GM19397 (cell line): ENCODE results near the gene TMEM150B.
"Not testable (repeated sequence)": the region's sequence is repeated elsewhere in the genome, so short reads cannot be mapped to it uniquely, and the experiment has no call there.

Experiments
- ATAC-seq: cut with Tn5 transposase; IDR thresholded peaks from one replicate; pipeline ENCODE4 v1.9.1; 2021; ENCODE audit warnings: mild to moderate bottlenecking, moderate library complexity; ENCODE audit not compliant: unreplicated experiment

Gene TMEM150B

DNA sequence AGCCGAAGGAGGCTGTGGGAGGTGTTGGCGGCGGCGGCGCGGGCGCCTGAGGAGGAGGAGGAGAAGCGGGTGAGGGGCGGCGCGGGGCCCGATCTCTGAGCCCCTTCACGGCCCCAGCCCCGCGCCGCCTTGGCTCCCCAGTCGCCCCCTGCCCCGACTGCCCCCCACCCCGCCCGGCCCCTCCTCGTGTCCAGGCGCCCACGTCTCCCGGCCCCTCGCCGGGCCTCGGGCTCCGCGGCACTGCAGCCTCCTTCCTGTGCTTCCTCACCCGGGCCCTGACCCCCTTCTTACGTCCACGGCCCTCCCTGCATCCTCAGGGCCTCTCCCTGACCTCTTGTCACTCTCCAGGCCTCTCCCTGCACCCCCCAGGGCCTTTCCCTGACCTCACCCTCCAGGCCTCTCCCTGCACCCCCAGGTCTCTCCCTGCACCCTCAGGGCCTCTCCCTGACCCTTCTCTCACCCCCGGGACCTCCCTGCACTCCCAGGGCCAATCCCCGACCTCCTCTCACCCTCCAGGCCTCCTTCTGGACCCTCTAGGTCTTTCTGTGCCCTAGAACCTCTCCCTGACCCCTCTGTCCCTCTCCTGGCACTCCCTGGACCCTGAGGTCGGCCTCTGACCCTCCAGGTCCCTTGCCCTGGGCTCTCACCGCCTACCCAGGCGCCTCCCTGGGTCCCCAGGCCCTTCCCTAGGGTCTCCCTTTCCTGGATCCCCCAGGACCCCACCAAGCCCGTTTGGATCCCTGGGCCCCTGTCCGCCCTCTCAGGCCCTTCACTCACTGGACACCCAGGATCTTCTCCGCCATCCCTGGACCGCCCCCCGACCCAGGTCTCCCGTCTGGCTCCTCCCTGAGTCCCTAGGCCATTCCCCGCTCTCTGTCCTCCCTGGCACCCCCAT lies 15.0 kb upstream of the TMEM150B start:
- ATAC-seq: no peak

DNA sequence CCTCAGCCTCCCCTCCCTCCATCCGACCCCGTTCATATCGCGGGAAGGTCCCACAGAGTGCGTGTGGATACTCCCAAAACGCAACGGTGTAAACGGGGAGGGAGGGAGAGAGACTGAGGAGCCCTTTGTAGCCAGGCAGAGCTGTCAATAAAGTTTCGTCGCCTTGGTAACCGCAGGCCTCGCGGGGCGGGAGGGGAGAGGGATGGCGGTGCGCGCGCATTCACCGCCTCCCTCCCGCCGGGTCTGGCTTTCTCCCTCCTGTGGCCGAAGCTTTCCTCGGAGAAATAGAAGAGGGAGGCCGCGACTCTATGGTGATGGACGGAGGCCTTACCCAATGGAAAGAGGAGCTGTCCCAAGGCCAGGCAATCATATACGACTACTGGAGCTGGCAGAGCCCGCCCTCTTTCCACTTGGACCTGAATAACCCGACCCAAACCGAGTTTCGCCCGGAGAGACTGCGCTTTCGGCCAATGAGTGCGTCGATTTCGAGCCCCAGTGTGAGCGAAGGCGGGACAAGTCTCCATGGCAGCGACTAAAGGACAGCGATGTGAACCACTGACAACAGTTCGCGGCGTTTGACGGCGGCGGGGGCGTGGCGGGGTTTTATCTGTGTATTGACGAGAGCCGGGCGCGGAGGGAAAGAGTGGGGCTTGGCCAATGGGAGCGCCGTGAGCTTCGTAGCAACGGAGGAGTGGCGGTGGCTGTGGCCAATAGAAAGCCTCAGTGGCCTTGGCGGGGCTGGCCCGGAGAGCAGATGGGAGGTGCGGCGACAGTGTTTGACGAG lies 14.2 kb upstream of the TMEM150B start, which contains the start of gene KMT5C:
Gene KMT5C, plus strand, starts transcription at position 772 of the 784 bp plus-strand sequence. CDS start 2,061 bp downstream, outside the sequence.
- peak; percentile 84 for ATAC-seq

DNA sequence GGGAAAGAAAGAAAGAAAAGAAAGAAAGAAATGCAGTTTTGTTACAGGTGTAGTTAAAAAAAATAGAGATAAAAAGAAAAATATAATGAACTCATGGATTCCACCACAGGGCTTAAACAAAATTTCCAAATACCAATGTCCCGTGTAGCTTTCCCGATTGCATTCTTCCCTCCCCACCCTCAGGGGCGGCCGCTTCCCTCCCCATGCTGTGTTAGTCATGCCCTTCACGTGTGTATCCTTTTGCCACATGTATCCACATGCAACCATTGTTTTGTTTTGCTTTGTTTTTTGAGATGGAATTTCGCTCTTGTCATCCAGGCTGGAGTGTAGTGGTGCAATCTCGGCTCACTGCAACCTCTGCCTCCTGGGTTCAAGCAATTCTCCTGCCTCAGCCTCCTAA lies 11.0 kb upstream of the TMEM150B start:
- ATAC-seq: no peak

DNA sequence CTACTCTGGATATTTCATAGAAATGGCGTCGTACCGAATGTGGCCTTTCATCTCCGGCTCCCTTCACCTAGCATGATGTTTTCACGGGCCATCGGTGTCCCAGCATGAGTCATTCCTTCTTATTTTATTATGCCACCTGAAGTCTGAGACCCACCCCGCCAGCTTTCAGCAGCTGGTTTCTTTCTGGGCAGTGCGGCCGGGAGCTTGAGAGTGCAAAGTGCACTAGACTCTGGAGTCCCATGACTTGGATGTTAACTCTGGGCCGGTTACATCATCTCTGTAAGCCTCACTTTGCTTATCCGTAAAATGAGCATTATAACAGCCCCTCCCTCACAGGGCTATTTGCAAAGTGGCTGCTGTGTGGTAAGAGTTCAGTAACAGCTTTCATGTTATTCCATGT lies 8.7 kb upstream of the TMEM150B start:
- ATAC-seq: no peak

DNA sequence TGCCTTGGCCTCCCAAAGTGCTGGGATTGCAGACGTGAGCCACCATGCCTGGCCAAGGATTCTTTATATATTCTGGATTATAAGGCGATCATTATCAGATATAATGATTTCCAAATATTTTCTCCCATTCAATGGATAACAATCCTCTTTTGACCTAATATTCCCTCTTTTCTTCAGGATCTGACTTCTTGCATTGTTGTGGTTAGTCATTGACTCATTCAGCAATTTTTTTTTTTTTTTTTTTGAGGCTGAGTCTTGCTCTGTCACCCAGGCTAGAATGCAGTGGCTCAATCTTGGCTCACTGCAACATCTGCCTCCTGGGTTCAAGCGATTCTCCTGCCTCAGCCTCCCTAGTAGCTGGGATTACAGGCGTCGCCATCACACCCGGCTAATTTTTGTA lies 4.7 kb upstream of the TMEM150B start:
- not testable (repeated sequence) for ATAC-seq

DNA sequence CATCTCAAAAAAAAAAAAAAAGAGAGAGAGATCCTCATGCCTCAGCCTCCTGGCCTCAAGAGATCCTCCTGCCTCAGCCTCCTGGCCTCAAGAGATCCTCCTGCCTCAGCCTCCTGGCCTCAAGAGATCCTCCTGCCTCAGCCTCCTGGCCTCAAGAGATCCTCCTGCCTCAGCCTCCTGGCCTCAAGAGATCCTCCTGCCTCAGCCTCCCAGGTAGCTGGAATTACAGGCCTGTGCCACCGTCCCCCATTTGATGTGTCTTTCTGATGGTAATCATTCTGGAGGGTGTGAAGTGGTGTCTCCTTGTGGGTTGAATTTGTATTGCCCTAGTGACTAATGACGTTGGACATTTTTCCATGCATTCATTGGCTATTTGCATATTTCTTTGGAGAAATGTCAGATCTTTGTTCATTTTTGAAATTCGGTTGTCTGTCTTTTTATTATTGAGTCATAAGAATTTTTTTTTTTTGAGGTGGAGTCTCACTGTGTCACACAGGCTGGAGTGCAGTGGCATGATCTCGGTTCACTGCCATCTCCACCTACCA lies 3.7 kb upstream of the TMEM150B start:
- ATAC-seq: not testable (repeated sequence)

DNA sequence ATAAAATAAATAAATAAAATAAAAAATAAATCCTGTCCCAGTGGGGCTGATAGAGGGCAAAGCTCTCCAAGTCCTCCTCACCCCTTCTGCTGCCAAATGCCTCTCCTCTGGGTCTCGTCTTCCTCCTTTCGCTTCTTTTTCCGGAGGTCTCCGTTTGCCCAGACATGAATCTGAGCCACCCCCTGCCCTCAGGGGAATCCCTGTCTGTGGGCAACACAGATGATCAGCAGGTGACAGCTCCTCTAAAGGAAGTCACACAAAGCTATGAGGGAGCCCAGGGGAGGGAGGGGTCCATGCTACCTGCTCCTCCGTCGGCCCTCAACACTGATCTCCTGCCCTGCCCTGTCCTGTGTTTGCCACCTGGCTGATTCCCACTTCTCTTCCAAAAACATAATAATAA lies 479 bp downstream of the TMEM150B start:
- ATAC-seq: no peak

DNA sequence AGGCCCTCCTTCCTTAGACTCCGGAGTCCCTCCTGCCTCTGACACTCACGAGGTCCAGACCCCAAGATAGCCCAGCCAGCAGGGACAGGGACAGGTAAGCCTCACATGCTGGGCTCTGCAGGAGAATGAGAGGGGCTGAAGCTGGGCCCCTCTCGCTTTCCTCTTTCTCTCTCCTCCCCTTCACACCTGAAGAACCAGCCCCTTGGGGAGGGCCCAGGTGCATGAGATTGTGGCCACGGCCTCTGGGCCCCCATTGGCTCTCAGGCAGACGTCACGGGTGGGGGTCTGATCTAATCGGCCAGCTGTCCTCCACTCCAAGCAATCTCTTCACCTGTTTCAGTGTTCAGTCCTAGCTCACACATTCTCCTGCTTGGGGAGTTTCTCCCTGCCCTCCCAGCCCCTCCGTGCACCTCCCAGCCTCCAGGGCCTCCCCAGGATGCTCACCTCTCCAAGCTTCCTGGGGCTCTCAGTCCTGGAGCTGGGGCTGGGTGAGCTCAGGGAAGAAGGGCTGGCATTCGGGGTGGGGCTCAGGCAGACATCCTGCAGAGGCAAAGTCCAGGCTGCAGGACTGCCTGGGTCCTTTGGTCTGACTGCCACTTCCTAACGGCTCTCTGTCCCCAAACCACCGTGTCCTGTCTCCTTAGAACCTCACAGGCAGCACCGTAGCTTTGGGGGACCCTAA lies 2.8 kb downstream of the TMEM150B start:
- ATAC-seq: no peak

DNA sequence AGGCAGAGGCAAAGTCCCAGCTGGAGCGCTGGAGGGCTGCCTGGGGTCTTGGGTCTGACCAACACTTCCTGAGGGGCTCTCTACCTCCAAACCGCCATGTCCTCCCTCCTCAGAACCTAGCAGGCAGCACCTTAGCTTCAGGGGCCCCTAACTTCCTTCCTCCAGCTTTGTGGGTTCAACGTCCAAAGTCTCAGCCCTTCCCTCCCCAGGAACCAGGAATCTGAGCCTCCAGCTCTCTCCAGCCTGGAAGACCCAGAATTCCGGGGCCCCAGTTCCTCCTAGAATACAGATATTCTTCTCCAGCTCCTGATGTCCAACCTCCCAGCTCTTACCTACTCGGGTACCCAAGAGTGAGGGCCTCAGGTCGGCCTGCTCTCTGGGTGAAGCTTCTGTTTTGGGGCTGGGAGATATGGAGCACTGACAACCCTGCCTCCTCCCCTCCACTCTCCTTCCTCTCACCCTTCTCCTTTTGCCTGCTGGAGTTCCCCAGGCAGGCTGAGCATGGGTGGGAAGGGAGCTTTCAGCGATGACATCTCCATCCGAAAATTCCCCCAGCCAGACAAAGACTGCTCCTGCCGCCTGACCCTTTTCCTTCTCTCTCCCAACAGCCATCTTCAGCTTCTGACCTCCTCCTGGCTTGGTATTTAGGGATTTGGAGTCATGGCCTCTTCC lies 3.5 kb downstream of the TMEM150B start:
- ATAC-seq: no peak

DNA sequence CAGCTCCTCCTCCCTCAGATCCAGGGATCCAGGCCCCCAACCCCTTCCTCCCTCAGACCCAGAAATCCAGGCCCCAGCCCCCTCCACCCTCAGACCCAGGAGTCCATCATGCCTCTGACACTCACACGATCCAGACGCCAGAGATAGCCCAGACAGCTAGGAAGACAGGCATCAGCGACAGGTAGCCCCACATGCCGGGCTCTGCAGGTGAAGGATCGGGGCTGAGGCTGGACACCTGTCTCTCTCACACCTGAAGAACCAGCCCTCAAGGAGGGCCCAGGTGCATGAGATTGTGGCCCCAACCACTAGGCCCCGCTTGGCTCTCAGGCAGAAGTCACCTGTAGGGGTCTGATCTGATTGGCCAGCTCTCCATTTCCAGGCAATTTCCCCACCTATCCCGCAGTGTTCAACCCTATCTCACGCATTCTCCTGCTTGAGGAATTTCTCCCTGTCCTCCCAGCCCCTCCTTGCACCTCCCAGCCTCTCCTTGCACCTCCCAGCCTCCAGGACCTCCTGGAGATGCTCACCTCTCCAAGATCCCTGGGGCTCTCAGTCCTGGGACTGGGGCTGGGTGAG lies 4.2 kb downstream of the TMEM150B start:
- no peak for ATAC-seq

DNA sequence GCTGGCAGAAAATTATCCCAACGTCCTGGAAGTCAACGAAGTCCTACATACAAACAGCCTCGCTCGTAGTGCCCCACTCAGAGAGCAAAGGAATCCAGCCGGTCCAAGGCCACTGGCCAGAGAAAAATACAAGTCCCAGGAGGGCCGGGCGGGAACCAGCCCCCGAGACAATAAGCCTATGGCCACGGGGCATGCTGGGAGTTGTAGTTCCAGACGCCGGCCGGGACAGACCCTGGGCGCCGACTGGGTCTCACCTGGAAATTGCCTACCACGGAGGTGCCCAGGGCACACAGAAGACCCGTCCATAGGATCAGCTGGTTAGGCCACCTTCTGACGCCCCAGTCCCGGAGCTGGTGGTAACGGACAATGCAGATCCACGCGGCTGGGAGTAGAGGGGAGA lies 5.4 kb downstream of the TMEM150B start:
- no peak for ATAC-seq

DNA sequence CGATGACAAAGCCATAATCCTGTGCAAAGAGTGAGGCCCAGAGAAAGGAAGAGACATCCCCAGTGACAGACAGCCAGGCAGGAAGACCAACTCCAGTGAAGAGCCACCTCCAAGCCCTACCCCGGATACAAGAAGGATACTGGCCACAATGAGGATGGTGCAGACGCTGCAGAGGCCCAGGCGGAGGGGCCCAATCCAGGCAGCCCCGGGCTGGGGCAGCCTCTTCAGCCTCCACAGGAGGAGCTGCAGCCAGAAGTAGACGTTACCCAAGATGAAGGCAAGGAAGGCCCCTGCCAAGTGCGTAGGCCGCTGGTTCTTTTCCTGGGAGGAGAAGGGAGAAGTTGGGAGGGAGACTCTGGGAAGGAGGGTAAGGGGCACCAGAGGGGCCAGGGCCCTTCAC lies 8.5 kb downstream of the TMEM150B start:
- ATAC-seq: no peak

DNA sequence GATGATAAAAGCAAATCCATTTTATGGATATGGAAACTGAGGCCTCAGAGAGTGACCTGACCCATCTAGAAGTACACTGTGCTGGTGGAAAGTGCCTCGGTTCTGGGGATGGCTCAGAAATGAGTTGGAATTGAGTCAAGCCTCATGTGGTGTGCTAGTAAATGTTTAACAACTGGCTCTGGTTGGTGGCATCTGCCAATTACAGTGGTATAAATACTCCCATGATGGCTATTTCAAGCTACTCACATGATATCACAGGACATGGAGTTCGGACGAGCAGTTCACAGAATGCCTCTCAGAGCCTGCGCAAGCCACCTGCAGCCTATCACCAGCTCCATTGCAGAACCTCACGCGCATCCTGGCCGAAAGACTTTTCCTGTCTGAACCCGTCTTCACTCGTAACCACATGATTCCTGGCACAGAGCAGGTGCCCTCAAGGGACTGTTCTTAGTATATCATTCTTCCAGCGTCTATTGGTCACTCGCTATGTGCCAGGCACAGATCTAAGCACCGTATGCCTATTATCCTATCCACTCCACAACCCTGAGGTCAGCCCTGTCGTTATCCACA lies 9.1 kb downstream of the TMEM150B start:
- ATAC-seq: no peak

DNA sequence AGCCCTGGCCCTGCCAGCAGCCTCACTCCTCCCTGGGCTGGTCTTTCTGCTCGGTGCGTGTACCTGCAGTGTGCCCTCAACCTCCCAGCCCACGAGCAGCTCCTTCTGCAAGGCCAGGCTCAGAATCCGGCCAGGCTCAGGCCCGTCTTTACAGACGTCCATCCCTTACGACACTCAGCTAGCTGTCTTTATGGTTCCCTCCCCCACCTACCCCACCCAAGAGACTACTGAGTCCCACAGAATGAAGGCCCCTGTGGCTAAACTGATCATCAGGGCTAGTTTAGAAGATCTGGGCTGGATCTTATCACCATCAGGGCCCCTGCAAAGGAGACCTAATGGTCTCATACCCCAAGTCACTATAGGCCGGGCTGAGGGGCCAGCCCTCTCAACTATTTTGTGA lies 10.7 kb downstream of the TMEM150B start:
- no peak for ATAC-seq

DNA sequence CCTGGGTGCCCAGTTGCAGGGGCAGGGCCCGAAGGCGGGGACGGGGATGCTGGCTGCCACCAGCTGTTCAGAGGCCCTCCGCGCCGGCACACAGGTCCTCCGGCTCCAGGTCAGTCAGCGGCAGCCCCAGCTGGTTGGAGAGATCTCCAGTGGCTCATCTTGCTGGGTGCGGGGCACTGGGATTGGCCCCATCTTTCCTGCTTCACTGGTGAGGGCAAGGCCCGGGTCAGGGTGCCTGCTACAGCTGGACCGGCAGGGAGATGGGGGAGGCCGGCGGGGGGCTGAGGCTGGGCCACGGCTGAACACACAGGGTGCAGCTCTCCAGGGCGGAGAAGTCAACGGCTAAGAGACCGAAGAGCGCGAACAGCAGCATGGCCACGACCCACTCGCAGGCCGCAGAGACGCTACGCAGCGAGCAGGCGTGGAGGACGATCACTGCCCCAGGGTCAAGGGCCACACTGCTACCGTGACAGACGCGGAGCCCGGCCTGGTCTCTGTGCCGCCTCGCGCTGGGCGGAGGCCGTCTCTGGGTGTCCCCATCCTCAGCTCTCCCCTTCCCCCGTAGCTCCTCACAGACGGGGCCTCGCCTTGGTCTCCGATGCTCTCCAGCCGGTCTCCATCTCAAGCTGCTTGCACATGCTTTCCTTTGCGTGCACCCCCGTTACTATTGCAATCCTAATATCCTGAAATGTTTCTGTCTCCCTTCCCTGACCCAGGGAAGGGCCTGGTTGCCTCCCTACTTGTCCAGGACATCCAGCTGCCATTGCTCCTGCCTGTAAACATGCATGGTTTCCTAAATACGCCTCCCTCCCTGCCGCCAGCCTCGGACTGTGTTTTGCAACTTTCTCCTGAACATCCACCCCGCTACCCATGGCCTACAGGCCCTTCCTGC lies 12.3 kb downstream of the TMEM150B start:
- ATAC-seq: no peak

DNA sequence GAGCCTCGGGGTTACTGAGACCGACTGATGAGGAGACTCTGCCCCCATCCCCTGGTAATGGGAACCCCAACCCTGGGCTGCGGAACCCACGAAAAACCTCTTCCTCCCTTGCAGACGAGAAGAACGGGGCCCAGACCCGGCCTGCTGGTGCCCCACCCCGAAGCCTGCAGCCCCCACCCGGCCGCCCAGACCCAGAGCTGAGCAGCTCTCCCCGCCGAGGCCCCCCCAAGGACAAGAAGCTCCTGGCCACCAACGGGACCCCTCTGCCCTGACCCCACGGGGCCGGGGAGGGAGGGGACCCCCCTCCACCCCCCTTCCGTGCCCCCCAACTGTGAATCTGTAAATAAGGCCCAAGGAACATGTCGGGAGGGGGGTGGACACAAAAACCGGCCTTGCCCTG lies 13.3 kb downstream of the TMEM150B start:
- no peak for ATAC-seq

DNA sequence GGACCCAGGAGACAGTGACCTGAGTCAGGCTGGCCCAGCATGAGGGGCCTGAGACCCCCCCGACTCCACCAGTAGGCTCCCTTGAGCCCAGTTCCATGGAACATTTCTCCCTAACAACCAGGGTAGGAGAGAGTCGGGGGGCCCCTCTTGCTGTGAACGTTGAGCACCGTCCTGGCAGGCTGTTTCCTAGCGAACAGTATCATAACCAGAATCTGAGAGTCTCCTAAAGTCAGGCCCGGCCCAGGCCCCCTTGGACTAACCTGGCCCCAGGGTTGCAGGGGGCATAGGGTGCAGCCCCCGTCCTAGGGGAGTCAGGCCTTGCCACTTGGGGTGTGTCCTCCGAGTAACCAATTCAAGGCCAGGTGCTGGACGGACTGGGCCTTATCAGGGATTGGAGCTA lies 13.7 kb downstream of the TMEM150B start:
- ATAC-seq: no peak

DNA sequence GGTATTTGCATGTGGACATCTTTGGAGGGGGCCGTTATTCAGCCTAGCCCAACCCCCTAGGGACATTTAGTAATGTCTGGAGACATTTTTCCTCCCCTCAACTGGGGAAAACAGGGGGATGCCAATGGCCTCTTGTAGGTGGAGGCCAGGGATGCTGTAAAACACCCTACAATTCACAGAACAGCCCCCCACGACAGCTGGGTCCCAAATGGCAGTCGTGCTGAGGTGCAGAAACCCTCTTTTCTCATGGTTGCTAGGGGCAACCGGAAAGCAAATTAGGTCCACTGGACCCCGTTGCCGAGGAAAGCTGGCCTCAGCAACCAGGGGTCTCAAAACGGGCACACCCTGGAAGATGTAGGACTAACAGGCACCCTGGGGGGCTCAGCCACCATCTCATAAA lies 14.6 kb downstream of the TMEM150B start:
- no peak for ATAC-seq

DNA sequence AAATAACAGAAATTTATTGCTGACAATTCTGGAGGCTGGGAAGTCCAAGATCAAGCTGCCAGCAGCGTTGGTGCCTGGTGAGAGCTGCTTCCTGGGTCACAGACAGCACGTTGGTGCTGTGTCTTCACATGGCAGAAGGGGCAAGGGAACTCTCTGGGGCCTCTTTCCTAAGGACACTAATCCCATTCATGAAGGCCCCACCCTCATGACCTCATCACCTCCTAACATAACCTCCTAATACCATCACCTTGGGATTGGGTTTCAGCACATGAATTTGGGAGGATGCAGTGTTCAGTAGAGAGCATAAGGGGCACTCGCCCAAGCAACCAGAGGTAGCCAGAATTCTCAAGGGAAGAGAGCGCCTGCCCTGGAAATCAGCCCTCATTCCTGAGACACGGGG lies 15.7 kb downstream of the TMEM150B start:
- ATAC-seq: no peak
